GM21737 (cell line): ENCODE data around the gene KCTD10.
"Not testable (repeated sequence)": the region's sequence is repeated elsewhere in the genome, so short reads cannot be mapped to it uniquely, and the experiment has no call there.

Experiments
- ATAC-seq: cut with Tn5 transposase; IDR thresholded peaks from one replicate; pipeline ENCODE4 v1.9.1; 2021; ENCODE audit warnings: mild to moderate bottlenecking, moderate library complexity; ENCODE audit not compliant: unreplicated experiment

KCTD10 gene

GRCh38 chr12:109475121-109475520 lies 2.0 kb downstream of the KCTD10 start:
- ATAC-seq, result no peak

GRCh38 chr12:109473526-109474270 lies 3.4 kb downstream of the KCTD10 start:
- ATAC-seq, result not testable (repeated sequence)

GRCh38 chr12:109473006-109473405 lies 4.1 kb downstream of the KCTD10 start:
- no peak for ATAC-seq

GRCh38 chr12:109469517-109469916 lies 7.6 kb downstream of the KCTD10 start:
- no peak for ATAC-seq

GRCh38 chr12:109467978-109468676 lies 9.0 kb downstream of the KCTD10 start:
- no peak for ATAC-seq

GRCh38 chr12:109466821-109467220 lies 10.3 kb downstream of the KCTD10 start:
- ATAC-seq, result no peak

- no peak for ATAC-seq
Measured at GRCh38 chr12:109466305-109466704, 10.8 kb downstream of the KCTD10 start.

GRCh38 chr12:109464642-109465351 lies 12.3 kb downstream of the KCTD10 start:
- no peak for ATAC-seq

GRCh38 chr12:109463756-109464155 lies 13.3 kb downstream of the KCTD10 start:
- ATAC-seq, result no peak

- no peak for ATAC-seq
Measured at GRCh38 chr12:109462868-109463692, 14.0 kb downstream of the KCTD10 start.

GRCh38 chr12:109461846-109462756 lies 15.0 kb downstream of the KCTD10 start:
- no peak for ATAC-seq

GRCh38 chr12:109461049-109461845 lies 15.9 kb downstream of the KCTD10 start:
- no peak for ATAC-seq

- ATAC-seq, result no peak
Measured at GRCh38 chr12:109460538-109460937, 16.6 kb downstream of the KCTD10 start.

GRCh38 chr12:109459247-109459646 lies 17.9 kb downstream of the KCTD10 start:
- no peak for ATAC-seq

GRCh38 chr12:109458771-109459208 lies 18.3 kb downstream of the KCTD10 start:
- ATAC-seq, result no peak

- no peak for ATAC-seq
Measured at GRCh38 chr12:109458086-109458485, 19.0 kb downstream of the KCTD10 start.

- ATAC-seq, result no peak
Measured at GRCh38 chr12:109455706-109456105, 21.4 kb downstream of the KCTD10 start.

- ATAC-seq, result no peak
Measured at GRCh38 chr12:109452489-109452888, 24.6 kb downstream of the KCTD10 start.

GRCh38 chr12:109451400-109451799 lies 25.7 kb downstream of the KCTD10 start:
- no peak for ATAC-seq
